NOMO-1 treated with dmso at 0.1 percent for 144 hours (cell line): ENCODE results near the gene POU3F3.

Experiments
- DNase-seq: peaks from one replicate; lab custom pipeline; 2025; ENCODE audit not compliant: unreplicated experiment; lab: John Stamatoyannopoulos, UW

POU3F3 gene

GRCh38 chr2:104873689-104874054 lies 19.8 kb downstream of the POU3F3 start:
- no peak for DNase-seq

- DNase-seq: no peak
Observed at GRCh38 chr2:104874230-104874629, 20.3 kb downstream of the POU3F3 start.

- no peak for DNase-seq
Observed at GRCh38 chr2:104875262-104875661, 21.3 kb downstream of the POU3F3 start.

GRCh38 chr2:104876606-104877570 lies 23.0 kb downstream of the POU3F3 start:
- no peak for DNase-seq

- no peak for DNase-seq
Observed at GRCh38 chr2:104878863-104879512, 25.1 kb downstream of the POU3F3 start.

GRCh38 chr2:104880076-104880475 lies 26.2 kb downstream of the POU3F3 start:
- DNase-seq: no peak

GRCh38 chr2:104883357-104883756 lies 29.4 kb downstream of the POU3F3 start:
- no peak for DNase-seq

GRCh38 chr2:104885119-104885782 lies 31.3 kb downstream of the POU3F3 start:
- DNase-seq: no peak

GRCh38 chr2:104887676-104888075 lies 33.8 kb downstream of the POU3F3 start:
- no peak for DNase-seq

GRCh38 chr2:104888489-104889258 lies 34.8 kb downstream of the POU3F3 start:
- DNase-seq: no peak

- DNase-seq: peak; percentile 9
Observed at GRCh38 chr2:104889291-104889959, 35.5 kb downstream of the POU3F3 start.

- no peak for DNase-seq
Observed at GRCh38 chr2:104889960-104890684, 36.2 kb downstream of the POU3F3 start.

GRCh38 chr2:104890685-104891069 lies 36.8 kb downstream of the POU3F3 start:
- DNase-seq: no peak

- DNase-seq: no peak
Observed at GRCh38 chr2:104891145-104891544, 37.2 kb downstream of the POU3F3 start.

GRCh38 chr2:104896446-104896845 lies 42.5 kb downstream of the POU3F3 start:
- no peak for DNase-seq

GRCh38 chr2:104897515-104898184 lies 43.7 kb downstream of the POU3F3 start:
- DNase-seq: no peak

- DNase-seq: no peak
Observed at GRCh38 chr2:104900608-104901007, 46.7 kb downstream of the POU3F3 start.

- no peak for DNase-seq
Observed at GRCh38 chr2:104901037-104901881, 47.3 kb downstream of the POU3F3 start.
